Renal cortex interstitium (tissue), 3 donors: ENCODE results near the gene ENKUR. TPM values are rescaled to one million over a fixed set of nuclear protein-coding genes. Genes with fewer than 3 reads are reported as not detected.

Experiments
- polyA plus RNA-seq, 3 donors: library from polyadenylated mRNA; unstranded; fragments of 120-200 nt; gene quantifications; one replicate each; pipeline ENCODE4 v1.2.1, GENCODE V29; 2013; ENCODE audit not compliant: insufficient read length in 3 of 3

Gene ENKUR
- polyA plus RNA-seq, 3 donors = 3.4 to 4.4 (median 4.2) TPM

Other genes with a start within 250 kb of the ENKUR start
- 10 to 100 TPM; 33.5 to 41.3 (median 38.8) TPM for gene PRTFDC1, start 63.6 kb downstream of the ENKUR start, polyA plus RNA-seq
- 10 to 100 TPM; 14.1 to 17.2 (median 15.4) TPM for gene THNSL1, start 454 bp upstream of the ENKUR start, polyA plus RNA-seq
- under 1 TPM; 0.17 to 0.38 (median 0.22) TPM for gene GPR158, start 158.8 kb upstream of the ENKUR start, polyA plus RNA-seq